CD4-positive, alpha-beta T cell treated with Interleukin-6 at 100 ng/mL for 8 hours (primary cell): ENCODE results near the gene RPA1.
A peak's percentile ranks its signal among the peaks of the same experiment; 100 is the strongest.
"Not testable (repeated sequence)": the region's sequence is repeated elsewhere in the genome, so short reads cannot be mapped to it uniquely, and the experiment has no call there.

Experiments
- DNase-seq: peaks from one replicate; pipeline ENCODE4 v3.0.0-alpha.2; 2020; ENCODE audit warnings: mixed read lengths, low spot score

RPA1 gene

DNA sequence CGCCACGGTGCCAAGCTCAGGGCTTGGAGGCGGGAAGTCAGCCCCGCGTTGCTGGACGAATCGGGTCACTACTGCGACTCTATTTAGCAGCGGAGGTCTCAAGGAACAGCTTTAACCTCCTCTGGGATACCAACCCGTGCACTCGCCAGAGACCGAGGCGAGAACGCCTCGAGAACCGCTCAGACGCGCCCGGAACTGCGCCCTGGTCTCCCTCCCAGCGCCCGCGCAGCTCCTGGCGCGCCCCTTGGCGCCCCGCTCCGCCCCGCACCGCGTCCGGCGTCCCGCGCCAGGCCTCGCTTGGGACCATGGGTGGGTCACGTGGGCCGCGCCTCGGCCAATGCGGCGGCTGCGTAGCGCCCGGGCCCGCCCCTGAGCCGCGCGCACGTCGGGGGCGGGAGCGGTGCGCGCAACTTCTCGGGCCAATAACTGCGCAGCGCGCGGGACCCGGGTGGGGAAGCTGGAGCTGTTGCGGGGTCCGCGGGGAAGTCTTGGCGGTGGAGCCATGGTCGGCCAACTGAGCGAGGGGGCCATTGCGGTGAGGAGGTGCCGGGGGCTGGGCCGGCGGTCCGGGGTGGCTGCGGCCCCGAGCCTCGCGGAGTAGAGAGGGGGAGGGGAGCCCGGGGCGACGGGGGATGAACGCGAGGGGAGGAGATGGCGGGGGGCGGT, at the start of gene RPA1, which contains the start of gene SMYD4:
Gene RPA1 (plus strand): TSS at position 414 of the 666 bp plus-strand sequence. CDS start 89 bp downstream, at position 503.
Gene SMYD4 (minus strand): TSS at position 311 of the 666 bp plus-strand sequence. CDS start 1,908 bp downstream, outside the sequence.
- DNase-seq, result peak; percentile 85

- DNase-seq, result no peak
Observed at GRCh38 chr17:1782171-1782567, 47.6 kb upstream of the RPA1 start.

DNA sequence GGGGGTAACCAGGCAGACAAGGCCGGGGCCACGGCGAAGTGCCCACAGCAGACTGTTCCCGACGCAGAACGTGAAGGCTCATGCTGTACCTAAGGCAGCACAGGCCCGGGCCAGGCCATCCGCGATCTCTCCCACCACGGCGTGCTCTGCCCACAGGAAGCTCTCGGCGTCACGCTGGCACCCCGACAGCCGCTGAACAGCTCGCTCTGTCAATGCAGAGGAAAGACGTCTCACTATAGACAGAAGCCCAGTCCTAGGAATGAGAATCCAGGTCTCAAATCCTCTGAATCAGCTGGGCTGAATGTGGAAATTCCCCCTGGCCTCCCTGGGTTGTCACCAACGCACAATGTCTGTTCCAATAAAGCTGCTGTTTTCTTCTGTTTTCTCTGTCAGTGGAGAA, 46.5 kb upstream of the RPA1 start:
- DNase-seq, result no peak

DNA sequence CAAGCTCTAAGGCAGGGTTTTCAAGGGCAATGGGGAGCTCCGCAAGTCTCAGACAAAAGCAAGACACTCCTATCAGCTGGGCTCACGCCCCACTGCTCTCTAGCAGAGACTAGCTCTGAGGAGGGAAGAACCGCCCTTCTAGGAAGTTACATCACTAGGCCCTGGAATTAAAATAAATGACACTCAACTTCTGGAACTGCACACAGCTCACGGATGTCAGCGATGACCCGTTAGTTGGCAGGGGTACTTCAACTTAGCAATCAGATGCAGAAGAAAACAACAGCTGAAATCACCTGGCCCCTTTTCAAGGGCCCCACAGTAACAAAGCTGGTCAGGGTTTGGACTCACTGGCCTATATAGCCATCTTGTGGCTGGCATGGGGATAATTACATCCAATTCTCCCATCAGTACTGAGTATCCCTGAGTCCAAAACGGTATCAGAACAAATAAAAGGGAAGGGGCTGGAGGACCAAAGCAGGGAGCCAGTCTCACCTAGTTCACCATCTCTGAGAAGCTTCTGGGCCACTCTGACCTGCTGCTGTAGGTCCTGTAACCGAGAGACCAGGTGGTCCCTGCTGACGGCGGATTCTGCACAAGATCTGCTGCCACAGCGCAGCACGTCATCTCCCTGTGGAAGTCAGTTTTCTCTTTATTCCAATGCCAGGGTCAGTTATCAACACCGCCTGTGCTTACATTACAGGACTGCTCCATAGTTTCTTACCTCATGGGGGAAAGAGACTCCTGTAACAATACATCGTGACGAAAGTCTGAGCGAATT, 45.8 kb upstream of the RPA1 start:
- no peak for DNase-seq

DNA sequence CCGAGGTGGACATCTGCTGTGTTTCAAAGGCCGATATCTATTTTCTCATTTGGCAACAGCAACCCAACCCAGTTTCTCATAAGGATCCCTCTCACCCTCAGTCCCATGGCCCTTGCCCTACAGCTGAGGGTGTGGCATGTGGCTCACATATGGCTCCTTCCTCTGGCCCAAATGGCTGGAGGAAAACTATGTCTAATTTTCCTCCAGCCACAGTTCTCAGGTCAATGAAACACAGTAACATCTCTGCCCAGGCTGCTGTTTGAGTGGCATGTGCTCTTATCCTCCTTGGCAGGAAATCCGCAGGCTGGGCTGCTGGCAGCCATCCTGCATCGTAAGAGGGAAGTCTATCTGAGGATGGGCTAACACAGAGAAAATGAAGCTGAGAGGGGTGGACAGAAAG, 43.9 kb upstream of the RPA1 start:
- no peak for DNase-seq

GRCh38 chr17:1786708-1787107, 43.1 kb upstream of the RPA1 start:
- DNase-seq, result no peak

GRCh38 chr17:1787301-1787902, 42.4 kb upstream of the RPA1 start:
- DNase-seq, result no peak

- DNase-seq, result no peak
Observed at GRCh38 chr17:1789936-1790335, 39.9 kb upstream of the RPA1 start.

- no peak for DNase-seq
Observed at GRCh38 chr17:1792495-1793446, 37.0 kb upstream of the RPA1 start.

DNA sequence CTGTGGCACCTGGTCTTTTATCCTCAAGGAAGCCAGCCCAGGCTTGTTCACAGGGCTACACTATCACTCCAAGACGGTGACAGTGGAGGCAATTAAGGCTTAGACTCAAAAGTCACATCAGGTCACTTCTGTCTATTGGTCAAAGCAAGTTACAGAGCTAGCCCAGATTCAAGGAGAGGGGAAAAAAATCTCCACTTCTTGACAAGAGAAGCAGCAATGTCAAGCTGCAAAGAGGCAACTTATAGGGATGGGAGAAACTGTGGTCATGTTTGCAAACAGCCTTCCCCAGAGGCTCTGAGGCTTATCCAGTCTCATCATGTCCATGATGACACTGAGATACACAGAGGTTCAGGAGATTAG, 36.4 kb upstream of the RPA1 start:
- no peak for DNase-seq

DNA sequence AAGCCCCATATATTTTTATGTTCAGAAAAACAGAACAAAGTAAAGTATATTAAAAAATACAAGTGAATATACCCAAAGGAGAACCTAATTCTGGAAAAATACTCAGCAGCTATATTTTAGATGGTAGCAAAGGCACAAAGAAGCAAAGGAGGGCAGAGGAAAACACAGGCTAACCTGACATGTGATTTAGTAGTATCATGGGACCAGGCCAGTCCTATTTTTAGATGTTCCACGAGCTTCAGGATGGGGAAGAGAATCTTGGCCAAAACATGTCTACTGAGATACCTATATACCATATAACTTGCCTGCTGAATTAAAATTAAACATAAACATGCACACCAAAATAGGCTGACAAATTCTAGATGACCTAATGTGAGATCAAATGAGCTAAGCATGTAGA, 33.0 kb upstream of the RPA1 start:
- DNase-seq, result no peak

DNA sequence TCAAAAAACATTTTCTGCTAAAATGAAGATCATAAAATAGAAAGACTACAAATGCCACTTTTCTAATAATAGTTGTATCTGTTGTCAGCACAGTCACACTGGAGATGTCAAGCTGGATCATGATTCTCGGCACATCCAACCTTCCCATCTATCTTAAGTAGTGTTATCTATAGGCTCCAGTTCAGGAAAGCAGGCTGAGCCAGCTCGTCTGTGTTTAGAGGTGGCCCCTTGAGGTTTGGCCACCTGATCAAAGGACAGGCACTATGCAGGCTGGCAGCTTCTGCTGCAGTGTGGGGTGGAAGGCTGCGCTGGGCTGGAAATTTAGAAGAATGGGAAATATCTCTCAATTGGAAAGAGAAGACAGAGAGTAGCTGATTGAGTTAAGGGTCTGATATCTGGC, 32.5 kb upstream of the RPA1 start:
- DNase-seq, result no peak

DNA sequence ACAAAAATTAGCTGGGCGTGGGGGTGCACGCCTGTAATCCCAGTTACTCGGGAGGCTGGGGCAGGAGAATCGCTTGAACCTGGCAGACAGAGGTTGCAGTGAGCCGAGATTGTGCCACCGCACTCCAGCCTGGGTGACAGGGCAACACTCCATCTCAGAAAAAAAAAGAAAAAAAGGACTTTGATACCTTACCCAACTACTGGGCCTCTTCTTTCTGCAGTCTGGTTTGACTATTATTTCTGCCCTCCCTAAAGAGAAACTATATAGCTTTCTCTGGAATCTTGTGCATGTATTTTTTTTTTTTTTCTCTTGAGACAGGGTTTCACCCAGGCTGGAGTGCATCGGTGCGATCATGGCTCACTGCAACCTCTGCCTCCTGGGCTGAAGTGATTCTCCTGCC, 32.0 kb upstream of the RPA1 start:
- DNase-seq, result not testable (repeated sequence)

DNA sequence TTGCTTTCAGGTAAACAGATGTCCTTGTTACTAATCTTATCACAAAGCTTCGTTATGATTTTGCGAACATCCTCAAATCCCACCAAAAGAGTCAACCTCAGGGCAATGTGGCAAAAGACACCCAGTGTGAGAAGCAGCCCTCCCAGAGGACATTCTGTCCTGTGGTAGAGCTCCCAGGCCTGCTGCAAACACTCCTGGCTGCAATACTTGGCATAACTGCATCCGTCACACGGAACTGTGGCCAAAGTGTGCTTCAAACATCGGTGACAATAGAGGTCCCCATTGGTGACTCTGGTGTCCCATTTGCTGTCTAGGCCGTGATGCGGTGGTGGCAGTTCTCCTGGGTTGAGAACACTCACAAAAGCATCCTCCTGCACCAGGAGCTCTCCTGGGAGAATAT, 29.6 kb upstream of the RPA1 start:
- DNase-seq, result no peak

DNA sequence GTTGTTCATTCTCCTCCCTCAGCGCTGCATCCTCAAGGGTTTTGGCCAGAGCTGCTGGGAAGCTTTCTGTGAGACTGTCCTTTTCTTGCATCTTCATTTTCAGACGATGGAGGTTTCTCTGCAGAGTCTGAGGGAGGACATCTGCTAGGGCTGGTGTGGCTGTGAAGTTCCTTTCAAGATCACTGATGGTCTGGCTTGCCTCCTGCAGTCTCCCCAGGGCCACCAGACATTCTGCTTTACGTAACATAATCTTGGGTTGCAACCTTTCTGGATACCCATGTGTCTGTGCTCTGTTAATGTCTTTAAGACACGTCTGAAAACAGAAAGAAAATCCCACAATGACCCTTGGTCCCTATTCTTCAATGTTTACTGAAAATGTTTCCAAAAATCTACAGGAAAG, 29.1 kb upstream of the RPA1 start:
- DNase-seq, result no peak

GRCh38 chr17:1802429-1802828, 27.4 kb upstream of the RPA1 start:
- DNase-seq, result no peak

DNA sequence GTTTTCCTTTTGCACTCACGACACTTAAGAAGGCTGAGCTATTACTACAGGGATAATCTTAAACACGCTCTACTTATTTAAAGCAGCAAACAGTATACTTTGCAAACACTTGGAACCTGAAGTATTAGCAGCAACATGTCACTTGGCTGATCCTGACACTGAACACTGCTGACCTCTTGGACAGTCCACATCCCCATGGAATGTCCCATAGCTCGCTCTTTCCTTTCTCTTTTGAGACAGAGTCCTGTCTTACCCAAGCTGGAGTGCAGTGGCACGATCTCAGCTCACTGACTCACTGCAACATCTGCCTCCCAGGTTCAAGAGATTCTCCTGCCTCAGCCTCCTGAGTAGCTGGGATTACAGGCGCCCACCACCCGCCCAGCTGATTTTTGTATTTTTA, 26.5 kb upstream of the RPA1 start:
- DNase-seq, result no peak

GRCh38 chr17:1807890-1808289, 21.9 kb upstream of the RPA1 start:
- no peak for DNase-seq

DNA sequence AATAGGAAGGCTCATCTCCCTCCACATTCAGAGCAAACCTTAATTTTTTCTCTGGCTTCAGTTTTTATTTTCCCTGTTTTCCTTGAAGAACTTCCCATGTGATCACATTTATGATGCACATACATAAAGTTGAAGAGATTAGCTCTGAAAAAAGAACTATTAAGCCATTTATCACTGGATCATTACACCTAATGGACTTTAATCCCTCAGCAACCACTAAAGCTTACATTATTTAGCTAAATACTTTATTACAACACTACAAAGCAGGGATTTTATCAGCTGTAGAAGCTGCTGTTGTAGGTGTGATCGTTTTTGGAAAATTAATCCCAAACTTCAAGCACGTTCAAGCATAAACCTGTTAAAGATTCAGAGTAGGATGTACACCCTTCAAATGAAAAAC, 21.2 kb upstream of the RPA1 start:
- no peak for DNase-seq

DNA sequence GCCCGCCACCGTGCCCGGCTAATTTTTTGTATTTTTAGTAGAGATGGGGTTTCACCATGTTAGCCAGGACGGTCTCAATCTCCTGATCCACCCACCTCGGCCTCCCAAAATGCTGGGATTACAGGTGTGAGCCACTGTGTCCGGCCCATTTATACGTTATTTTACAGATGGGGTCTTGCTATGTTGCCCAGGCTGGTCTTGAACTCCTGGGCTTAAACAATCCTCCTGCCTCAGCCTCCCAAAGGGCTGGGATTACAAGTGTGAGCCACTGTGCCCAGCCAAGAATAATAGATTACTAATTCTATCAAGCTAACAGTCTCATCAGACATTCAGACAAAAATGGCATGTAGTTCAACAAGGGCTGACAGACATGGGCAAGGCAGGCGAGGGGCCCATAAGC, 20.0 kb upstream of the RPA1 start:
- DNase-seq, result not testable (repeated sequence)

DNA sequence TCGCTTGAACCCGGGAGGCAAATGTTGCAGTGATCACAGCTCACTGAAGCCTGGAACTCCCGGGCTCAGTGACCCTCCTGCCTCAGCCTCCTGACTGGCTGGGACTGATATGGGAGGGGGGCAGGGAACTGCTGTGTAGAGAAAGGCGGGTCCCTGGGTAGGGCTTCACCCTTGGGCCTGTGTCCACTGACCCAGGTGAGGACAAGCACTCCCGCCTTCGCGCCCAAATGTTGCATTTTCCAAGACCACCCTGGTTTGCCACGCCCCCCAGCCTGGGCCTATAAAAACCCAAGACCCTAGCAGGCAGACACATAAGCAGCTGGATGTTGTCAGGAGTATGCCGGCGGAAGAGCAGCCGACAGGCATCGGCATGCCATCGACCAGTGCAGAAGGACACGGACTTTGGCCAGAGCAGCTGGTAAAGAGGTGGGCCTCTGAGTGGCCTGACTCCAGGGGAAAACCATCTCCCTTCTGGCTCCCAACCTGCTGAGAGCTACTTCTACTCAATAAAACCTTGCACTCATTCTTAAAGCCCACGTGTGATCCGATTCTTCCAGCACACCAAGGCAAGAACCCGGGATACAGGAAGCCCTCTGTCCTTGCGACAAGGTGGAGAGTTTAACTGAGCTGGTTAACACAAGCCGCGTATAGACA, 19.2 kb upstream of the RPA1 start:
- DNase-seq, result no peak

- no peak for DNase-seq
Observed at GRCh38 chr17:1813088-1813487, 16.7 kb upstream of the RPA1 start.
